ENCODE measurements around the gene STK16. TPM values are rescaled to one million over a fixed set of nuclear protein-coding genes. Genes with fewer than 3 reads are reported as not detected.

Gene STK16
- total RNA-seq, 1 donor: 31.8 TPM

GRCh38 chr2:219269362-219270054, 24.2 kb downstream of the STK16 start:
- DNase-seq (ENCODE audit: insufficient read length, low spot score, missing footprints): no peak
- no peak for TF ChIP-seq CTCF (IDR thresholded peaks at IDR 0.05; ENCODE audit: extremely low read depth, low read depth, low read length)
- H3K27ac ChIP-seq (ENCODE audit: low read depth, low read length): no peak overlapping the region
- H2AFZ ChIP-seq (ENCODE audit: low read length): no peak overlapping the region
- H4K20me1 ChIP-seq (ENCODE audit: insufficient read depth, low read length): no peaks in the 10 kb centered on the region
- no peaks in the 10 kb centered on the region for H3K27me3 ChIP-seq (ENCODE audit: insufficient read depth, low read length)
- no peaks in the 10 kb centered on the region for H3K79me2 ChIP-seq (ENCODE audit: insufficient read depth, low read length)
- H3K4me2 ChIP-seq (ENCODE audit: insufficient read depth, low read length): no peak overlapping the region
- H3K4me1 ChIP-seq (ENCODE audit: insufficient read depth, low read length): peaks cover 11% of the 10 kb centered on the region
- no peak overlapping the region for H3K4me3 ChIP-seq (ENCODE audit: insufficient read depth, low read length)
- H3K36me3 ChIP-seq (ENCODE audit: insufficient read depth, low read length): no peaks in the 10 kb centered on the region
- H3K9me3 ChIP-seq (ENCODE audit: low read depth, low read length): no peaks in the 10 kb centered on the region

GRCh38 chr2:219270055-219270372, 24.7 kb downstream of the STK16 start:
- Histone ChIP-seq H3K27ac (ENCODE audit: low read depth, low read length) (no peak overlapping the region), H3K79me2 (ENCODE audit: insufficient read depth, low read length) (no peaks in the 10 kb centered on the region), H3K9me3 (ENCODE audit: low read depth, low read length) (no peaks in the 10 kb centered on the region), H3K4me3 (ENCODE audit: insufficient read depth, low read length) (no peak overlapping the region), H3K4me1 (ENCODE audit: insufficient read depth, low read length) (peaks cover 16% of the 10 kb centered on the region), H3K4me2 (ENCODE audit: insufficient read depth, low read length) (no peak overlapping the region), H3K27me3 (ENCODE audit: insufficient read depth, low read length) (no peaks in the 10 kb centered on the region), H2AFZ (ENCODE audit: low read length) (no peak overlapping the region), H3K36me3 (ENCODE audit: insufficient read depth, low read length) (no peaks in the 10 kb centered on the region), H4K20me1 (ENCODE audit: insufficient read depth, low read length) (no peaks in the 10 kb centered on the region)
- TF ChIP-seq CTCF (IDR thresholded peaks at IDR 0.05; ENCODE audit: extremely low read depth, low read depth, low read length): no peak
- DNase-seq (ENCODE audit: insufficient read length, low spot score, missing footprints): no peak

- peaks cover 17% of the 10 kb centered on the region for H3K4me1 ChIP-seq (ENCODE audit: insufficient read depth, low read length)
- H3K27ac ChIP-seq (ENCODE audit: low read depth, low read length): no peak overlapping the region
- DNase-seq (ENCODE audit: insufficient read length, low spot score, missing footprints): no peak
- no peak overlapping the region for H3K4me3 ChIP-seq (ENCODE audit: insufficient read depth, low read length)
- H2AFZ ChIP-seq (ENCODE audit: low read length): no peak overlapping the region
- H3K36me3 ChIP-seq (ENCODE audit: insufficient read depth, low read length): no peaks in the 10 kb centered on the region
- H3K4me2 ChIP-seq (ENCODE audit: insufficient read depth, low read length): no peak overlapping the region
- no peaks in the 10 kb centered on the region for H4K20me1 ChIP-seq (ENCODE audit: insufficient read depth, low read length)
- H3K79me2 ChIP-seq (ENCODE audit: insufficient read depth, low read length): no peaks in the 10 kb centered on the region
- TF ChIP-seq CTCF (IDR thresholded peaks at IDR 0.05; ENCODE audit: extremely low read depth, low read depth, low read length): no peak
- H3K9me3 ChIP-seq (ENCODE audit: low read depth, low read length): no peaks in the 10 kb centered on the region
- H3K27me3 ChIP-seq (ENCODE audit: insufficient read depth, low read length): no peaks in the 10 kb centered on the region
These were observed 25.7 kb downstream of the STK16 start for GRCh38 chr2:219271021-219271420.

GRCh38 chr2:219272356-219272755, 27.1 kb downstream of the STK16 start:
- Histone ChIP-seq H3K36me3 (ENCODE audit: insufficient read depth, low read length) (no peaks in the 10 kb centered on the region), H3K27ac (ENCODE audit: low read depth, low read length) (no peak overlapping the region), H3K4me2 (ENCODE audit: insufficient read depth, low read length) (no peak overlapping the region), H3K4me3 (ENCODE audit: insufficient read depth, low read length) (no peak overlapping the region), H3K79me2 (ENCODE audit: insufficient read depth, low read length) (no peaks in the 10 kb centered on the region), H3K27me3 (ENCODE audit: insufficient read depth, low read length) (no peaks in the 10 kb centered on the region), H2AFZ (ENCODE audit: low read length) (no peak overlapping the region), H3K4me1 (ENCODE audit: insufficient read depth, low read length) (peaks cover 17% of the 10 kb centered on the region), H3K9me3 (ENCODE audit: low read depth, low read length) (no peaks in the 10 kb centered on the region), H4K20me1 (ENCODE audit: insufficient read depth, low read length) (no peaks in the 10 kb centered on the region)
- DNase-seq (ENCODE audit: insufficient read length, low spot score, missing footprints): no peak
- no peak for TF ChIP-seq CTCF (IDR thresholded peaks at IDR 0.05; ENCODE audit: extremely low read depth, low read depth, low read length)

Measured in osteoblast (primary cell).